Measurements from ENCODE around the gene IL6R.

IL6R gene

GRCh38 chr1:154496383-154496782 lies 91.2 kb downstream of the IL6R start:
- in situ Hi-C loops (cut with MboI; ENCODE audit: low sequenced_read_pairs, unreplicated experiment) = no loop called here

GRCh38 chr1:154497026-154497806 lies 92.1 kb downstream of the IL6R start:
- no peak for TF ChIP-seq CTCF (IDR thresholded peaks at IDR 0.05; ENCODE audit: borderline replicate concordance, control extremely low read depth, extremely low read depth, insufficient read depth, missing control alignments)
- in situ Hi-C loops (cut with MboI; ENCODE audit: low sequenced_read_pairs, unreplicated experiment) = no loop called here
- DNase-seq (ENCODE audit: low spot score) = peak; percentile 37

More at GRCh38 chr1:154496383-154496782, 91.2 kb downstream of the IL6R start:
- no peak for DNase-seq (ENCODE audit: low spot score)
- TF ChIP-seq CTCF (IDR thresholded peaks at IDR 0.05; ENCODE audit: borderline replicate concordance, control extremely low read depth, extremely low read depth, insufficient read depth, missing control alignments) = no peak

GRCh38 chr1:154499446-154499845 lies 94.3 kb downstream of the IL6R start:
- DNase-seq (ENCODE audit: low spot score) = no peak
- no peak for TF ChIP-seq CTCF (IDR thresholded peaks at IDR 0.05; ENCODE audit: borderline replicate concordance, control extremely low read depth, extremely low read depth, insufficient read depth, missing control alignments)
- in situ Hi-C loops (cut with MboI; ENCODE audit: low sequenced_read_pairs, unreplicated experiment) = no loop called here

GRCh38 chr1:154500533-154500932 lies 95.4 kb downstream of the IL6R start:
- DNase-seq (ENCODE audit: low spot score) = no peak
- TF ChIP-seq CTCF (IDR thresholded peaks at IDR 0.05; ENCODE audit: borderline replicate concordance, control extremely low read depth, extremely low read depth, insufficient read depth, missing control alignments) = no peak
- in situ Hi-C loops (cut with MboI; ENCODE audit: low sequenced_read_pairs, unreplicated experiment) = no loop called here

- TF ChIP-seq CTCF (IDR thresholded peaks at IDR 0.05; ENCODE audit: borderline replicate concordance, control extremely low read depth, extremely low read depth, insufficient read depth, missing control alignments) = no peak
- in situ Hi-C loops (cut with MboI; ENCODE audit: low sequenced_read_pairs, unreplicated experiment) = no loop called here
- DNase-seq (ENCODE audit: low spot score) = peak; percentile 50
Observed at GRCh38 chr1:154501423-154502065, 96.4 kb downstream of the IL6R start.

- DNase-seq (ENCODE audit: low spot score) = peak; percentile 65
- no peak for TF ChIP-seq CTCF (IDR thresholded peaks at IDR 0.05; ENCODE audit: borderline replicate concordance, control extremely low read depth, extremely low read depth, insufficient read depth, missing control alignments)
- in situ Hi-C loops (cut with MboI; ENCODE audit: low sequenced_read_pairs, unreplicated experiment) = no loop called here
Observed at GRCh38 chr1:154502066-154502743, 97.1 kb downstream of the IL6R start, which contains the start of the genes SHE and TDRD10. Gene SHE, minus strand, starts transcription at chr1:154502412. Its CDS starts 386 bp downstream, at chr1:154502026. Gene TDRD10, plus strand, starts transcription at chr1:154502219. Its CDS starts 4,685 bp downstream, at chr1:154506904.
